Keratinocyte (primary cell): ENCODE results near the gene CCSER1. TPM values are rescaled to one million over a fixed set of nuclear protein-coding genes. Genes with fewer than 3 reads are reported as not detected.

ENCODE experiments used
- DNase-seq: peaks from one replicate; pipeline ENCODE4 v3.0.0-alpha.2; 2011; ENCODE audit warnings: low read depth, missing footprints, low spot score
- FAIRE-seq: peaks from 2 replicates; lab custom pipeline; 2011; peaks lifted over from hg19 to GRCh38; lab: Jason Lieb, UNC
- H2AFZ ChIP-seq: 2 replicates; pipeline ENCODE4 v1.6.0; 2012; ENCODE audit warnings: low read length, control low read depth, inconsistent platforms; ENCODE audit not compliant: control insufficient read depth
- H3K27ac ChIP-seq: 2 replicates; pipeline ENCODE4 v1.5.1; 2011; ENCODE audit warnings: low read length; ENCODE audit not compliant: control insufficient read depth, insufficient read depth
- H3K27me3 ChIP-seq: 3 replicates; pipeline ENCODE4 v1.6.0; 2011; ENCODE audit warnings: low read length; ENCODE audit not compliant: control insufficient read depth, insufficient read depth; ENCODE audit errors: extremely low read depth
- H3K36me3 ChIP-seq, 2 experiments: 2 replicates in 1 of 2; 3 replicates in 1 of 2; pipeline ENCODE4 v1.5.1; 2011; ENCODE audit warnings: low read length in 2 of 2, mild to moderate bottlenecking in 1 of 2; ENCODE audit not compliant: control insufficient read depth in 2 of 2, insufficient read depth in 2 of 2; ENCODE audit errors: extremely low read depth in 1 of 2
- H3K4me1 ChIP-seq: 3 replicates; pipeline ENCODE4 v1.5.1; 2011; ENCODE audit warnings: low read length; ENCODE audit not compliant: control insufficient read depth, insufficient read depth; ENCODE audit errors: extremely low read depth
- H3K4me2 ChIP-seq: 3 replicates; pipeline ENCODE4 v1.6.0; 2011; ENCODE audit warnings: low read depth, low read length; ENCODE audit not compliant: control insufficient read depth, insufficient read depth; ENCODE audit errors: extremely low read depth
- H3K4me3 ChIP-seq, 3 experiments: fragments of 200-600 bp in 1 of 3; sonication (generic) in 1 of 3; 2 replicates in 2 of 3; 3 replicates in 1 of 3; pipeline ENCODE4 v1.5.1; 2011 to 2016; ENCODE audit warnings: low read length in 3 of 3, mild to moderate bottlenecking in 3 of 3, control low read depth in 2 of 3, inconsistent platforms in 1 of 3, low read depth in 1 of 3, mixed read lengths in 1 of 3, mixed run types in 1 of 3, moderate library complexity in 1 of 3; ENCODE audit not compliant: control insufficient read depth in 2 of 3, insufficient read depth in 2 of 3; ENCODE audit errors: extremely low read depth in 1 of 3
- H3K79me2 ChIP-seq: 2 replicates; pipeline ENCODE4 v1.6.0; 2012; ENCODE audit warnings: low read length; ENCODE audit not compliant: control insufficient read depth, insufficient read depth
- H3K9ac ChIP-seq: 3 replicates; pipeline ENCODE4 v1.6.0; 2011; ENCODE audit warnings: low read length; ENCODE audit not compliant: control insufficient read depth, insufficient read depth; ENCODE audit errors: extremely low read depth
- H3K9me1 ChIP-seq: 3 replicates; pipeline ENCODE4 v1.6.0; 2011; ENCODE audit warnings: low read length; ENCODE audit not compliant: control insufficient read depth, insufficient read depth; ENCODE audit errors: extremely low read depth
- H3K9me3 ChIP-seq: 2 replicates; pipeline ENCODE4 v1.5.1; 2012; ENCODE audit warnings: low read depth, low read length; ENCODE audit not compliant: control insufficient read depth
- H4K20me1 ChIP-seq: 3 replicates; pipeline ENCODE4 v1.6.0; 2011; ENCODE audit warnings: low read length; ENCODE audit not compliant: control insufficient read depth, insufficient read depth; ENCODE audit errors: extremely low read depth
- CTCF ChIP-seq, 3 experiments: IDR thresholded peaks in 1 of 3; conservative IDR thresholded peaks in 1 of 3; optimal IDR thresholded peaks in 1 of 3; 2 replicates in 2 of 3; 3 replicates in 1 of 3; pipeline versions ENCODE3 to v1.5.1; 2011; ENCODE audit warnings: low read length in 3 of 3, mild to moderate bottlenecking in 3 of 3, moderate library complexity in 2 of 3, control low read depth in 1 of 3, inconsistent platforms in 1 of 3; ENCODE audit not compliant: insufficient read depth in 2 of 3; ENCODE audit errors: extremely low read depth in 1 of 3
- EZH2 ChIP-seq: IDR thresholded peaks from one replicate; pipeline ENCODE4 v1.6.1; 2012; ENCODE audit warnings: inconsistent platforms, mild to moderate bottlenecking, low read length, moderate library complexity
- dilution Hi-C: fragments of 300-500 bp; cut with MboI; formaldehyde crosslinking; loops from one replicate; pipeline ENCODE4 v1.7.0; 2020; ENCODE audit warnings: low sequenced_read_pairs; ENCODE audit not compliant: extremely low pct_ligation_motif_present
- polyA plus RNA-seq, 5 experiments: library from polyadenylated mRNA; depleted of rRNA in 3 of 5; stranded (reverse) in 3 of 5; stranded (forward) in 1 of 5; unstranded in 1 of 5; fragments of >200 nt; gene quantifications; 1 replicate in 1 of 5; 2 replicates in 3 of 5; 3 replicates in 1 of 5; pipeline versions ENCODE4 v1.2.1 to v1.2.3, GENCODE V29; 2011 to 2012; ENCODE audit warnings: missing spikeins in 2 of 5, low read depth in 1 of 5, low replicate concordance in 1 of 5

CCSER1 gene
- polyA plus RNA-seq, 1 donor (not counting 4 experiments of a cell fraction or from before 2014, with no cell fraction given) = 1.2 TPM

DNA sequence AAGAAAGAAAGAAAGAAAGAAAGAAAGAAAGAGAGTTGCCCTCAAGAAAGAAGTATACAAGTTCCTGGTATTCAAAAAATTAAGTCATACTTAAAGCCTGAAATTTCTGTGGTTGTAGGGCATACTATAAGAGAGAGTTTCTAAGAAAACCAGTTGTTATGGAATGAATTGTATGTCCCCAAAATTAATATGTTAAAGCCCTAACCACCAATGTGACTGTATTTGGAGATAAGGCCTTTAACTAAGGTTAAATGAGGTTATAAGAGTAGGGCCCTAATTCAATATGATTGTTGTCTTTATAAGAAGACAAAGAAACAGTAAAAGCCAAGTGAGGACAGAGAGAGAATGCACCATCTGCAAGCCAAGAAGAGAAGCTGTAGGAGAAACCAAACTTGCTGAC lies 521.1 kb downstream of the CCSER1 start:
- Histone ChIP-seq H3K27ac (no peak overlapping the region), H2AFZ (no peak overlapping the region), H3K36me3 (no peaks in the 10 kb centered on the region), H3K9ac (no peak overlapping the region), H4K20me1 (no peaks in the 10 kb centered on the region), H3K9me1 (no peaks in the 10 kb centered on the region), H3K4me1 (no peaks in the 10 kb centered on the region), H3K9me3 (no peaks in the 10 kb centered on the region), H3K4me3 (no peak overlapping the region), H3K4me2 (no peak overlapping the region), H3K27me3 (no peaks in the 10 kb centered on the region), H3K79me2 (no peaks in the 10 kb centered on the region)
- FAIRE-seq (no peak), DNase-seq (no peak)
- dilution Hi-C loops = no loop called here
- TF ChIP-seq EZH2 = no peak
- no peak for TF ChIP-seq CTCF (optimal IDR thresholded peaks at IDR 0.05 in 1 of 3, IDR thresholded peaks at IDR 0.05 in 1 of 3, conservative IDR thresholded peaks at IDR 0.05 in 1 of 3; ENCODE audit: extremely low read depth in 1 of 3, insufficient read depth in 2 of 3, low read length in 3 of 3)

DNA sequence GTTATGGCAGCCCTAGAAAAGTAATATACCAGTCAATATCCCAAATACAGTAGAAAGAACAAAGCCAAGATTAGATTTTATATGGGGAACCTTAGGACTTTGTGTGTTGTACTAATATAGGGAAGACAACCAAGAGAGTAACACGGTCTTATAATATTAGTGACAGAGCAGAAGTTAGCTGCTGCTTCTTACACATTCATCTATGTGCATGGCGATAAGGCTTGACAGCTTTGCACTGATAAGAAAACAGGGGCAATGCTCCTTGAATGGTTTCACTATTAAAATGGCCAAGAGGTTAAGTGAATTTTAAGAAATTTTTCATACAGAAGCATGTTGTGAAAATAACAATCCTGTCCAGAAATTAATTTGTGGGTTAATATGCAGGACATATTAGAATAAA lies 521.6 kb downstream of the CCSER1 start:
- FAIRE-seq = no peak
- no peak for DNase-seq
- Histone ChIP-seq H3K36me3 (no peaks in the 10 kb centered on the region), H4K20me1 (no peaks in the 10 kb centered on the region), H3K4me2 (no peak overlapping the region), H3K4me3 (no peak overlapping the region), H3K9me3 (no peaks in the 10 kb centered on the region), H2AFZ (no peak overlapping the region), H3K27me3 (no peaks in the 10 kb centered on the region), H3K4me1 (no peaks in the 10 kb centered on the region), H3K9me1 (no peaks in the 10 kb centered on the region), H3K27ac (no peak overlapping the region), H3K79me2 (no peaks in the 10 kb centered on the region), H3K9ac (no peak overlapping the region)
- dilution Hi-C loops = no loop called here
- no peak for TF ChIP-seq EZH2
- no peak for TF ChIP-seq CTCF (optimal IDR thresholded peaks at IDR 0.05 in 1 of 3, IDR thresholded peaks at IDR 0.05 in 1 of 3, conservative IDR thresholded peaks at IDR 0.05 in 1 of 3; ENCODE audit: extremely low read depth in 1 of 3, insufficient read depth in 2 of 3, low read length in 3 of 3)
